Stimulated activated CD4-positive, alpha-beta T cell treated with anti-CD3 and anti-CD28 coated beads, Interleukin-4, amount 100 ng/mL, for 1 hour (primary cell): ENCODE measurements around the gene DUOXA2.
"Not testable (repeated sequence)": the region's sequence is repeated elsewhere in the genome, so short reads cannot be mapped to it uniquely, and the experiment has no call there.

ENCODE experiments used
- DNase-seq: peaks from one replicate; pipeline ENCODE4 v3.0.0-alpha.2; 2020

Gene DUOXA2

GRCh38 chr15:45097466-45097865, 16.7 kb upstream of the DUOXA2 start:
- no peak for DNase-seq

GRCh38 chr15:45099549-45100165, 14.5 kb upstream of the DUOXA2 start:
- no peak for DNase-seq

DNA sequence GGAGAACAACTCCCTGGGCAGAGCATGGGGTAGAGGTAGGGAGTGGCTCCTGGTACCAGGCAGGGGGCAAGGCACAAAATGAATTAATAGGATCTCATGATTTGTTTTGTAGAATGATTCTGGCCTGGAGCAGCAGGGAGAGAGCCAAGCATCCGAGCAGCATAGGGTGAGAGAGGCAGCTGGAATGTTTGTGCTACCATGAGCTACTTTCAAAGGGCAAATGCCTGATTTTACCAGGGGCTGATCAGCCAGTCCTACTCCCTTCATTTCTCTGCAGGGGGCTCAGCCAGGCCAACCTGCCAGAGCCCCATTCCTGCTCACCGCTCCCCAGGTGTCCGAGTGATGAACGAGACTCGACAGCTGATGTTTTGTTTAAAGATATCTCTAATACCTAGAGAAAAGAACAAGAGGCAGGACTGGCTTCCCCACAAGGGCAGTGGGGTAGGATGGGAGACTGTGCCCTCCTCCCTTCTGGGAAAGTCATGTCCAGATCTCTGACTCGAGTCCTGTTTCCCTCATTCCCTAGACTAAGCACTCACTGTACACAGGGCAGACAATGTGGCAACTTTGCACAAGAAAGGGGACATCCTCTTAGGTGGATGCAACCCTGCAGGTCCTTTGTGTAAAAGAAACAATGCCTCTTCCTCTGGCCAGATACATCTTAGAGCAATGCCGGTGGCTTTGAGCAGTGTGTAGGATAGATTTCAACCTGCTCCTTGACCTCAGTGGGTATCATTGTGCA, 13.1 kb upstream of the DUOXA2 start:
- no peak for DNase-seq

GRCh38 chr15:45101749-45102148, 12.4 kb upstream of the DUOXA2 start:
- no peak for DNase-seq

DNA sequence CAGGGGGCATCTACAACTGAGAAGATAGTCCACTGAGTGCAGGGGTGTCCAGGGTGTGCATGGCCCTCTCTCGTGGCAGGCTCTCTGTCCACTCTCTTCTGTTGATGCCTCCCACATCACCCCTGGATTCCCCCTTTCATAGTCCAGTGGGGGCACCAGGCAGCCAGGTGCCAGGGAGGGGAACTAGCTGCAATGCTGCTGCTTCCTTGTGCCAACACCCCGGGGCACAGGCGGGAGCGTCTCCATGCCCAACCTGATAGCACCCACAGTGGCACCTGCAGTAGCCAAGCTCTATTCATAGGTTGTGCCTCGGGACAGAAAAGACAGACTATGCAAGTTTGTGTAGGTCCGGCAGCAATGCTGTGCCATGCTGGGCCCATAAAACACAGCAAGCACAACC, 11.9 kb upstream of the DUOXA2 start:
- no peak for DNase-seq

DNA sequence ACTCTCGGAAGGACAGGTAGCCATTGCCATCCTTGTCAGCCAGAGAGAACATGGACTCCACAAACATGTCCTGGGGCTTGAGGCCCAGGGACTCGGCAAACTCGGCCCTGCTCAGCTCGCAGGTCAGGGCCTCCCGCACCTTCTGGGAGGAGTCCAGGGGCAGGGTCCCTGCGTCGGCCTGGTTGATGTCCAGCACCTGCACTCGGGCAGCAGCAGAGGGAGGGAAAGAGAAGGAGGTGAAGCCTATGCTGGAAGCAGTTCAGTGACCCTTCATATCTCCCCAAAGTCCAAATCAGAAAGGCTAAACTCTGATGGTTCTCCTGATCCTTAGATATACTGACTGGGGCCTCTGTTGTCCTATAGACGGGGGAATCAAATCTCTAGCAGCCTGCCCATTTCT, 10.0 kb upstream of the DUOXA2 start:
- not testable (repeated sequence) for DNase-seq

DNA sequence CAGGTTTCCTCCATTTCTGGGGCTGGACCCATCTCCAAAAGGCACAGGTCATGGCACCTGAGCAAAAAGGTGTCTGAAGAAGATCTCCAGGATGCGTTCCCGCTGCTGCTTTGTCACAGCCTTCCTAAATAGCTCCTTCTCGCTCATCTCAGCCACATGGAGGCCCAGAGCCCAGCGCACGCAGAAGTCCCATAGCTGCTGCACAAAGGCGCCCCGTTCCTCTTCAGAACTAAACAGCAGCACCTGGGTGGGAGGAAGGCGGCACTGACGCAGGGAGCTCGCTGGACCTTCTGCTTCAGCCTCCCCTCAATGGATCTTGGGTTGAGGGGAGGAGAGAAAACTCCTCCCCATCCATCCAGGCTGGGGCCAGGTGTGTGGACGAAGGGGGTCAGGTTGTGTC, 8.5 kb upstream of the DUOXA2 start:
- DNase-seq = no peak

GRCh38 chr15:45106002-45106790, 7.9 kb upstream of the DUOXA2 start:
- no peak for DNase-seq

DNA sequence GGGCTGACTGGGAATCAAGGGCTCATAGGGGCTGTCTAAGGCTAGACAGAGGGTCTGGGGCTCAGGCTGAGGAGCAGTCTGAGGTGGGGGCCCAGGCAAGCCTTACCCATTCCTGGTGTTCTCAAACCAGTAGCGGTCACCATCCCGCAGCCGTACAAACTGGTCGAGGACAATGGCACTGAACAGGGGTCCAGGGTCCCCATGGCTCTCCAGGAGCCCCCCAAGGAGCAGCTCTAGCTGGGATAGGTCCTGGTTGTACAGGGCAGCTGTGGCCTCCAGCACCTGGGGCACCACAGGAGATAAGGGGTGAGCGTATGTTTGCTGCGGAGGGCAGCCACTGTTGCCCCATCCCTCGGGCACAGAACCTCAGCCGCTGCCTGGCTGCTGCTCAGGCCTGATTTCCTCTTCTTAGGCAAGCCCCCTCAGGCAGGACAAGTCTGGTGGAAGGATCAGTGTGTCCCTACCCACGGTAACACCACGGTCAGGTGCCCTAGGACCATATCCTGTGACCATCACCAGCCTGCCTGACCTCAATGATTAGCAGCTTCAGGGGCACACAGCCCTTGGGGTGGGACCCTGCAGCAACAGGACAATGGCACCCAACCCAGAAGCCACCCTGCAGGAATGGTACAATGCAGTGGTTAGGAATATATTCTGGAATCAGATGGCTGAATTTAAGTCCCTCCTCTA, 6.0 kb upstream of the DUOXA2 start:
- no peak for DNase-seq

DNA sequence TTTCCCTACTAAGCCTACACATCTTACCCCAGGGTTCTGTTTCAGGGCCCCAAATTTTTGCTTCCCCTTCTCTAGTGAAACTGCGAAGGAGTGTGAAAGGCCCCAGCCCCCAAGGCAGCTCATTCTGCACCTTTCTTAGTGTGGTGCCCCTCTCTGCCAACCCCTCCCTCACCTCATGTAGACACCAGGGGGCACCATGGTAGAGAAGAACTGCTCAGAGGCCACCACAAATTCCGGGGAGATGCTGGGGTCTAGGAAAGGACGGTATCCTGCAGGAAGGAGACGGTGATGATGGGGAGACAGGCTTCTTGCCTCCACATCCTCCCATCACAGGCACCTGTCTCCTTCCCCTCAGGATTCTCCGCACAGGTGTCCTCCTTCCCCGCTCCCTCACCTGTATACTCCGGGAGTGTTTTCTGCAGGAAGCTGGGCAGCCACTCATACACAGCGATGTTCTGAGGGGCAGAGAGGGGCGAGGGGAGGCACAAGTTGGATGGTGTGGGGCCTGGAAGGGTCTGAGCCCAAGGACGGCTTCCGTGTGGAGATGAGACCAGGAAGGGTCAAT, 3.8 kb upstream of the DUOXA2 start:
- DNase-seq = no peak

DNA sequence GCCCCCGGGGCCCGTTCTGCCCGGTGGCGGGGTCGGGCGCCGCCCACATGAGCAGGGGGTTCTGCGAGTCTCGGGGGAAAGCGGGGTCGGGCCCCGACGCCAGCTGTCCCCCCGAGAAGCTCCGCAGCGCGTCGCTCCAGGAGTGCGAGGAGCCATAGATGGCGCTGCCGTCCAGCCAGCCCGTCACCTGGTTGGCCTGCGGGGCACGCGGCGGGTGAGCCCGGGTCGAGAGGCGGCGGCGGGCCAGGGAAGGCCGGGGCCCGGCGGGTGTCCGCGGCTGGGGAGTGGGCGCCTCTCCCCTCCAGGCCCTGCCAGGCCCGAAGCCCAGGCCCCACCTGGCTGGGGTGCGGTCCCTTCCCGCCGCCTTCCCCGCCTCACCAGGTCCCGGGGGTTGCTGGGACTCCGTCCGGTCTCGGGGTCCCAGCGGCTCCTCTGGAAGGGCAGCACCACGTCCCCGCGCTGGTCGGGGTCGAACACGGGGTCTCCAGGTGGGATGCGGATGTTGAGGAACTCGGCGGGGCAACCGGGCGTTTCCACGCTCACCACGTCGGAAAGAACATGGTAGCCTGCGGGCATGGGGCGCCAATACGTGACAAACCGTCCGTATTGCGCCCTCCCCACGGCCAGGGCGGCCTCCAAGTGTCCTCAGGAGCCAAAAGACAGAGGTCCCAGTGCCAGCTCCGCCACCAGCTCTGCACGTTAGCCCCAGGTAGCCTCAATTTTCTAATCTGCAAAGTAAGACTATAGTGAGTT, 2.6 kb upstream of the DUOXA2 start:
- no peak for DNase-seq

DNA sequence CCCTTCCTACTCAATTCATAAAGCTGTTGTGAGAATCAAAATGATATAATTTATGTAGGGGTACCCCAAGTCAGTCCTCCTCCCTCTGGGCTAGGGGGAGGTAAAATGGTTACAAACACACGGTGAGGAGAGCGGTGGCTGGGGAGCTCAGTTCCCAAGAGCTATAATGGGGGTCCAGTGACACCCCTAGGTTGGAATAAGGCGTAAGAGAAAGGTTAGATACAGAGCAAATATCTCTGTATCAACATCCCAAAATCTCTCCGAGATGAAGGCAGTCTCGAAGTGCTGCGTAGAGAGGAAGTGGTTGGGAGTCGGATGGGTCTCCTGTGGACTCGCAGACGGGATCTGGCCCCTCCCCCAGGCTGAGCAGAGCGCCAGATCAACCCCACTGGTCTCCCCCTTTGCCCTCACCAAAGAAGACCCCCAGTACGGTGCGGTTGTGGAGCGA, 2.0 kb upstream of the DUOXA2 start:
- DNase-seq = no peak

DNA sequence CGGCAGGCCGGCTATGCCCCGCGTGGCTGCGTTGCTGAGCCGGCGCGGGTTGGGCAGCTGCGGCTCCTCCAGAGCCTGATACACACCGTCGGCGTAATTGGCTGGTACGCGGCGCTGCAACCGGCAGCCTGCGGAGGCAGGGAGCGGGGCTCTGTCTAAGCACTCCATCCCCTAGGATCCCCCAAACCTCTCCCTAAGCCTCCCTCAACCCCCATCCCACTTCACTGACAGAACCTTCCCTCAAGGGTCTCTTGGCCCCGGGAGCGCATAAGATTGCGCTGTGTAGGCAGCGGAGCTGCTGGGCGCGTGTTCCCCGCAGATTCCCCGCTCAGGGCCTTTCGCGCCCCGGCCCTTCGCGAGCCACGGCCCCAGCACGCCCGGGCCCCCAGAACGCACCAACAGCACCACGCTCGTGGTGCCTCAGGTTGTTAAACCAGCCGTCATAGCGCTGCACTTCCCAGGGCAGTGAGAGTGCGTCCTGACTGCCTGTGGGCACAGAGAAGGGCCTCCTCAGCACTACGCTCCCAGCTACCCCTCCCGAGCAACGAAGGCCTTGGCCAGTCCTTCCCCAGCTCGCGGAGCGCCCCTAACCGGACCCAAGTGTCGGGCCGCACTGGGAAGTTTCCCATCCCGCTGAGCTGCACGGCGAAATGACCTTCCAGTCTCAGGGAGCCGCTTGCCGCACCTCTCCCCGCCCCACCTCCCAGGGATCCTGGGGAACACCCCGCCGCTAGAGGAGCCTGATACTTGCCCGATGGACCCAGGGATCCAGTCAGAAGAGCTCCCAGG, 1.3 kb upstream of the DUOXA2 start:
- DNase-seq = no peak

- no peak for DNase-seq
Measured at GRCh38 chr15:45113380-45113990, 641 bp upstream of the DUOXA2 start.

GRCh38 chr15:45114751-45115085, 592 bp downstream of the DUOXA2 start:
- DNase-seq = no peak

DNA sequence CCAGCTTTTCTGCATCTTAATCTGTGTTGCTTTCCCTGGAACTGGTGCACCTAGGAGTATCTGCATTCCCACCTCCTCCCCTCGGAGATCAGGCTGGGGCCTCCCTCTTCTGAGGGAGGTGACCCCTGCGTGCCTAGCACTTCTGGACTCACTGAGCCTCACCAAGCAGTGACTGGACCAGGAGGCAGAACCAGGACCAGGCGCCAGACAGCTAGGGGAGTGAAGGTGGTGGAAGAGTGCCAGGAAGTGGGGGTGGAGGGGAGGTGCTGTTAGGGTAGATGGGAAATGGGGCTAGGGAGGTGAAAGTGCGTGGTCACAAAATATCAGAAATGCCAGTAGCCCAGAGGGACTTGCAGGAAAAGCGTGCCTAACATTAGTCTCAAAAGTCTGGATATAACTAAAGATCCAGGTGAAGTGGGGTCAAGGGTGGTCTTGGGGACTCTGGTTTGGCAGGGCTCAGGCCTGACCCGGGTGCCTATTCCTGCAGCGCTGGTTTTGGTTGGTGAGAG, 1.2 kb downstream of the DUOXA2 start:
- no peak for DNase-seq

DNA sequence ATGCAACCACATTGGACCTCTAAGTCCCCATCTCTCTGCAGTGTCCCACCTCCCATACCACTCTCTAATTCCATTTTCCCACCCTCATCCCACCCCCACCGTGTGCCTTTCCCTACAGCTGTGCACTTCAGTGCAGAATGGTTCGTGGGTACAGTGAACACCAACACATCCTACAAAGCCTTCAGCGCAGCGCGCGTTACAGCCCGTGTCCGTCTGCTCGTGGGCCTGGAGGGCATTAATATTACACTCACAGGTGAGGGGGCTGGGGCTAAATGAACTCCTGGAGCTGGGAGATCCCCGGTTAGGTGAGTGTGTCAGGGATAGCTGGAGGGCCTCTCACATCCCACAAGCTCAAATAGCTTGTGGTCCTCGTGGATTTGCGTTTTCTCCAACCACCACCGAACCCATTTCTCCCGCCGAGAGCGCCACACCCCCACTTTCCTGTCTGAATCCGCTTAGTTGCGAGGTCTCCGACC, 1.9 kb downstream of the DUOXA2 start:
- no peak for DNase-seq

GRCh38 chr15:45116482-45117307, 2.6 kb downstream of the DUOXA2 start:
- no peak for DNase-seq

- no peak for DNase-seq
Measured at GRCh38 chr15:45117308-45118130, 3.4 kb downstream of the DUOXA2 start.
